Ishikawa (cell line): ENCODE data around the gene PEAK1.

Experiments used
- FOXM1 ChIP-seq: IDR thresholded peaks from 2 replicates; pipeline ENCODE4 v1.6.1; 2012; ENCODE audit warnings: low read depth, borderline replicate concordance
- TEAD4 ChIP-seq: IDR thresholded peaks from 2 replicates; pipeline ENCODE4 v1.6.1; 2012
- TF ChIP-seq, protein P1 (sequence below): IDR thresholded peaks from 2 replicates; pipeline ENCODE4 v1.6.1; 2012; ENCODE audit warnings: low read depth, mild to moderate bottlenecking

DNA sequence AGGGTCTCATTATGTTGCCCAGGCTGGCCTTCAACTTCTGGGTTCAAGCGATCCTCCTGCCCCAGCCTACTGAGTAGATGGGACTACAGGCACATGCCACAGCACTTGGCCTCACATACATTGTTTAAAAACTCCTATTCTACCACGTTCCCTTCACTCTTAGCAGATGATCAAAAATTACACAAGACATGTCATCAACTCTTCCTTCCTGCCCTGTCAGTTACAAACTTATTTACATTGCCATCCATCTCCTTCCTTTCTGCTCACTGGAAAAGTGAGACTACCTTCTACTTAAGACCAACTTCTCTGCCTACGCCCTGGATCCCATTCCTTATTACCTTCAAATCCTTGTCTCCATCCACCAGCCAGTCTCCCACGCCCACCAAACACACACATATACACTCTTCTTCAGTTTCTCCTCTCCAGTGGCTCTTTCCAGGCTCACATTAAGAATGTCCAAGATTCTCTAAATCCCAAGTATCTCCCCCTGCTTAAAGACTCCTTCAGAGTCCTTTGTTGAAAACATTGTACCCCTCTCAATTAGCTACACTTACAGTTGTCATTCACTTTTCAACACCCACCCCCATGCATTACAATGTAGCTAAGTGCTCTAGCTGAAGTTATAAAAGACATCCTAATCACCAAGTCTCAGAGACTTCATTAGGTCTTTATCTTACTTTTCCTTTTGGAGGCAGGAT is 4.3 kb downstream of the PEAK1 start:
- TF ChIP-seq, protein P1, sequence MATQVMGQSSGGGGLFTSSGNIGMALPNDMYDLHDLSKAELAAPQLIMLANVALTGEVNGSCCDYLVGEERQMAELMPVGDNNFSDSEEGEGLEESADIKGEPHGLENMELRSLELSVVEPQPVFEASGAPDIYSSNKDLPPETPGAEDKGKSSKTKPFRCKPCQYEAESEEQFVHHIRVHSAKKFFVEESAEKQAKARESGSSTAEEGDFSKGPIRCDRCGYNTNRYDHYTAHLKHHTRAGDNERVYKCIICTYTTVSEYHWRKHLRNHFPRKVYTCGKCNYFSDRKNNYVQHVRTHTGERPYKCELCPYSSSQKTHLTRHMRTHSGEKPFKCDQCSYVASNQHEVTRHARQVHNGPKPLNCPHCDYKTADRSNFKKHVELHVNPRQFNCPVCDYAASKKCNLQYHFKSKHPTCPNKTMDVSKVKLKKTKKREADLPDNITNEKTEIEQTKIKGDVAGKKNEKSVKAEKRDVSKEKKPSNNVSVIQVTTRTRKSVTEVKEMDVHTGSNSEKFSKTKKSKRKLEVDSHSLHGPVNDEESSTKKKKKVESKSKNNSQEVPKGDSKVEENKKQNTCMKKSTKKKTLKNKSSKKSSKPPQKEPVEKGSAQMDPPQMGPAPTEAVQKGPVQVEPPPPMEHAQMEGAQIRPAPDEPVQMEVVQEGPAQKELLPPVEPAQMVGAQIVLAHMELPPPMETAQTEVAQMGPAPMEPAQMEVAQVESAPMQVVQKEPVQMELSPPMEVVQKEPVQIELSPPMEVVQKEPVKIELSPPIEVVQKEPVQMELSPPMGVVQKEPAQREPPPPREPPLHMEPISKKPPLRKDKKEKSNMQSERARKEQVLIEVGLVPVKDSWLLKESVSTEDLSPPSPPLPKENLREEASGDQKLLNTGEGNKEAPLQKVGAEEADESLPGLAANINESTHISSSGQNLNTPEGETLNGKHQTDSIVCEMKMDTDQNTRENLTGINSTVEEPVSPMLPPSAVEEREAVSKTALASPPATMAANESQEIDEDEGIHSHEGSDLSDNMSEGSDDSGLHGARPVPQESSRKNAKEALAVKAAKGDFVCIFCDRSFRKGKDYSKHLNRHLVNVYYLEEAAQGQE = no peak
- TF ChIP-seq TEAD4 (no peak), FOXM1 (no peak)
